PFSK-1 (cell line): ENCODE data around the gene TXLNG.

Experiments used
- FOXP2 ChIP-seq: optimal IDR thresholded peaks from 2 replicates; pipeline ENCODE3; 2011; ENCODE audit warnings: borderline replicate concordance, control low read depth, inconsistent platforms; ENCODE audit not compliant: insufficient read depth; ENCODE audit errors: extremely low read length, extremely low read depth
- POLR2AphosphoS5 ChIP-seq: IDR thresholded peaks from 2 replicates; pipeline ENCODE4 v1.6.1; 2012; ENCODE audit warnings: low read depth, mild to moderate bottlenecking, control low read depth, low read length, moderate library complexity
- SIN3A ChIP-seq: IDR thresholded peaks from 2 replicates; pipeline ENCODE4 v1.6.1; 2012; ENCODE audit warnings: mild to moderate bottlenecking, low read length, moderate library complexity, borderline replicate concordance; ENCODE audit not compliant: insufficient read depth
- TAF1 ChIP-seq: IDR thresholded peaks from 2 replicates; pipeline ENCODE4 v1.6.1; 2012; ENCODE audit warnings: low read length, control low read depth, borderline replicate concordance; ENCODE audit not compliant: insufficient read depth
- TF ChIP-seq, protein P1 (sequence below), 2 experiments: IDR thresholded peaks; 2 replicates each; pipeline versions ENCODE4 v1.6.1 to v1.8.0; 2011 to 2012; ENCODE audit warnings: low read depth in 2 of 2, low read length in 2 of 2, control low read depth in 1 of 2, inconsistent platforms in 1 of 2, mild to moderate bottlenecking in 1 of 2, moderate library complexity in 1 of 2; ENCODE audit not compliant: insufficient read depth in 1 of 2

The TXLNG gene

DNA sequence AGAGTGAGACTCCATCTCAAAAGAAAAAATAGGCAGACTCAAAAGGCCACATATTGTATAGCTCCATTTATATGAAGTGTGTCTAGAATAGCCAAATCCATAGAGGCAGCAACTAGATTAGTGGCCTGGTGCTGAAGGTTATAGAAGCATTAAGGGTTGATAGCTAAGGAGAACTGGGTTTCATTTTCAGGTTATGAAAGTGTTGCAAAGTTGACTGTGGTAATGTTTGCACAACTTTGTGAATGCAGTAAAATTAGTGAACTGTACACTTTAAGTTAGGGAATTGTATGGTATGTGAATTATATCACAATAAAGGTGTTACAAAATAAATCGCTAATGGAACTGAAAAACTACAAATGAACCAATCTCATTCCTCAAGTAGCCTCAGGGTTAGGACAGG is 28.3 kb downstream of the TXLNG start:
- TF ChIP-seq, protein P1, sequence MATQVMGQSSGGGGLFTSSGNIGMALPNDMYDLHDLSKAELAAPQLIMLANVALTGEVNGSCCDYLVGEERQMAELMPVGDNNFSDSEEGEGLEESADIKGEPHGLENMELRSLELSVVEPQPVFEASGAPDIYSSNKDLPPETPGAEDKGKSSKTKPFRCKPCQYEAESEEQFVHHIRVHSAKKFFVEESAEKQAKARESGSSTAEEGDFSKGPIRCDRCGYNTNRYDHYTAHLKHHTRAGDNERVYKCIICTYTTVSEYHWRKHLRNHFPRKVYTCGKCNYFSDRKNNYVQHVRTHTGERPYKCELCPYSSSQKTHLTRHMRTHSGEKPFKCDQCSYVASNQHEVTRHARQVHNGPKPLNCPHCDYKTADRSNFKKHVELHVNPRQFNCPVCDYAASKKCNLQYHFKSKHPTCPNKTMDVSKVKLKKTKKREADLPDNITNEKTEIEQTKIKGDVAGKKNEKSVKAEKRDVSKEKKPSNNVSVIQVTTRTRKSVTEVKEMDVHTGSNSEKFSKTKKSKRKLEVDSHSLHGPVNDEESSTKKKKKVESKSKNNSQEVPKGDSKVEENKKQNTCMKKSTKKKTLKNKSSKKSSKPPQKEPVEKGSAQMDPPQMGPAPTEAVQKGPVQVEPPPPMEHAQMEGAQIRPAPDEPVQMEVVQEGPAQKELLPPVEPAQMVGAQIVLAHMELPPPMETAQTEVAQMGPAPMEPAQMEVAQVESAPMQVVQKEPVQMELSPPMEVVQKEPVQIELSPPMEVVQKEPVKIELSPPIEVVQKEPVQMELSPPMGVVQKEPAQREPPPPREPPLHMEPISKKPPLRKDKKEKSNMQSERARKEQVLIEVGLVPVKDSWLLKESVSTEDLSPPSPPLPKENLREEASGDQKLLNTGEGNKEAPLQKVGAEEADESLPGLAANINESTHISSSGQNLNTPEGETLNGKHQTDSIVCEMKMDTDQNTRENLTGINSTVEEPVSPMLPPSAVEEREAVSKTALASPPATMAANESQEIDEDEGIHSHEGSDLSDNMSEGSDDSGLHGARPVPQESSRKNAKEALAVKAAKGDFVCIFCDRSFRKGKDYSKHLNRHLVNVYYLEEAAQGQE (IDR thresholded peaks at IDR 0.05; ENCODE audit: insufficient read depth in 1 of 2, low read depth in 2 of 2, low read length in 2 of 2): no peak
- TF ChIP-seq POLR2AphosphoS5 (no peak), TAF1 (no peak), FOXP2 (no peak), SIN3A (no peak)

- TF ChIP-seq POLR2AphosphoS5 (no peak), TAF1 (no peak), FOXP2 (no peak), SIN3A (no peak)
- TF ChIP-seq, protein P1 (IDR thresholded peaks at IDR 0.05; ENCODE audit: insufficient read depth in 1 of 2, low read depth in 2 of 2, low read length in 2 of 2): no peak
Measured at GRCh38 chrX:16819634-16820033, 33.4 kb downstream of the TXLNG start.

DNA sequence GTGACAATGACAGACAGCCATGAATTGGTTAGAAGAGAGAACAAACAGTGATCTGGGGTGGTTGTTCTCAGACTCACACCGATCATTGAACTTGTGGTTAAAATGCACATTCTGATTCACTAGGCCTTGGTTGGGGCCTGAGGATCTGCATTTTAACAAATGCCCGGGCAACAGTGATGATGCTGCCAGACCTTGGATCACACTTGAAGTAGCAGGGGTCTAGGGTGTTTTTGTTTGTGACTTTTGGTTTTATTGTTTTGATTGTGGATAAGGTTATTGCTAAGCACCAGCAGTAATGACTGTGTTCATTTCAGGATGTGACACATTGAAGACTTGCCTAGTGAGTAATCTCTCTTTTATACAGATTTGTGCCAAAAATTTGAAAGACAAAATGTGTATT is 36.5 kb downstream of the TXLNG start:
- no peak for TF ChIP-seq SIN3A
- no peak for TF ChIP-seq POLR2AphosphoS5
- TF ChIP-seq, protein P1 (IDR thresholded peaks at IDR 0.05; ENCODE audit: insufficient read depth in 1 of 2, low read depth in 2 of 2, low read length in 2 of 2): no peak
- TF ChIP-seq TAF1: no peak
- TF ChIP-seq FOXP2: no peak

DNA sequence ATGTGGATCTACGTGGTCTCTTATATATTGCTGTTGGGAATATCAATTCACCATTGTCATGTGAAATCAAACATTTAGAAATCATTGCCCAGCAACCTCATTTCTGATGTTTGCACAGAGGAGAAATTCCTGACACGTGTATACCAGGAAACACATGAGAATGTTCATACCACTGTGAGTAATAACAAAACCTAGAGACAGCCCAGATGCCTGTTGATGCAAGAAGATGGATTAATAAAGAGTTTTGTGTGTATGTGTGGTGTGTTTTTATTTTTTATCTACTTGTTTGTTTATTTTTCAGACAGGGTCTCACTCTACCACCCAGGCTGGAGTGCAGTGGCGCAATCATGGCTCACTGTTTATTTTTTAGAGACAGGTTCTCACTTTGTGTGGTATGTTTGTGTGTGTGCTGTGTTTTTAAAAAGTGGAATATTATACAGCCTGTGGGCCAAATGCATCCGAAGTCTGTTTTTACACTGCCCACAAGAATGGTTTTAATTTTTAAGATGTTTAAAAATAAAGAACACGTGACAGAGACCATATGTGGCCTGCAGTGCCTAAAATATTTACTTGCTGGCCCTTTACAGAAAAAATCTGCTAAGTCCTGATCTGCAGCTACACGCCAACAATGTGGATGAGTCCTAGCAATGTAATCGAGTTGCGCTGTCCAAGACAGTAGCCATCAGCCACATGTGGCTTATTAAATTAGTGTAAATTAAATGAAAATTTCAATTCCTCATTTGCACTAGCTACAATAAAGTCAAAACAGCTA is 39.2 kb downstream of the TXLNG start:
- TF ChIP-seq SIN3A (no peak), TAF1 (no peak)

- TF ChIP-seq FOXP2: no peak
- TF ChIP-seq, protein P1 (IDR thresholded peaks at IDR 0.05; ENCODE audit: insufficient read depth in 1 of 2, low read depth in 2 of 2, low read length in 2 of 2): no peak
- TF ChIP-seq SIN3A: no peak
- no peak for TF ChIP-seq POLR2AphosphoS5
- TF ChIP-seq TAF1: no peak
Measured at GRCh38 chrX:16826207-16826606, 39.9 kb downstream of the TXLNG start.
